ENCODE data around the gene TSPAN3.
A peak's percentile ranks its signal among the peaks of the same experiment; 100 is the strongest.

- TF ChIP-seq POLR2A (IDR thresholded peaks at IDR 0.05) (peak in 1 of 2 donors; percentile 76), CTCF (IDR thresholded peaks at IDR 0.05) (no peak), POLR2AphosphoS5 (IDR thresholded peaks at IDR 0.05; ENCODE audit: insufficient read depth in 1 of 2, low read depth in 1 of 2) (peak; percentile 67 to 68)
These were observed at the start of gene TSPAN3 for GRCh38 chr15:77070495-77071304.

All from vagina (tissue), 2 donors.